Metanephros (tissue), 2 donors: ENCODE measurements around the gene PSPN. TPM values are rescaled to one million over a fixed set of nuclear protein-coding genes. Genes with fewer than 3 reads are reported as not detected.

Experiments used
- small RNA-seq: library from RNA; depleted of rRNA; stranded (forward); fragments of <200 nt; gene quantifications from one replicate; pipeline ENCODE3, GENCODE V24; 2014; ENCODE audit warnings: low replicate concordance
- total RNA-seq: library from RNA; depleted of rRNA; stranded (reverse); fragments of >200 nt; gene quantifications from one replicate; pipeline ENCODE4 v1.2.3, GENCODE V29; 2014

PSPN gene, protein sequence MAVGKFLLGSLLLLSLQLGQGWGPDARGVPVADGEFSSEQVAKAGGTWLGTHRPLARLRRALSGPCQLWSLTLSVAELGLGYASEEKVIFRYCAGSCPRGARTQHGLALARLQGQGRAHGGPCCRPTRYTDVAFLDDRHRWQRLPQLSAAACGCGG
- total RNA-seq, result 2.5 TPM

DNA sequence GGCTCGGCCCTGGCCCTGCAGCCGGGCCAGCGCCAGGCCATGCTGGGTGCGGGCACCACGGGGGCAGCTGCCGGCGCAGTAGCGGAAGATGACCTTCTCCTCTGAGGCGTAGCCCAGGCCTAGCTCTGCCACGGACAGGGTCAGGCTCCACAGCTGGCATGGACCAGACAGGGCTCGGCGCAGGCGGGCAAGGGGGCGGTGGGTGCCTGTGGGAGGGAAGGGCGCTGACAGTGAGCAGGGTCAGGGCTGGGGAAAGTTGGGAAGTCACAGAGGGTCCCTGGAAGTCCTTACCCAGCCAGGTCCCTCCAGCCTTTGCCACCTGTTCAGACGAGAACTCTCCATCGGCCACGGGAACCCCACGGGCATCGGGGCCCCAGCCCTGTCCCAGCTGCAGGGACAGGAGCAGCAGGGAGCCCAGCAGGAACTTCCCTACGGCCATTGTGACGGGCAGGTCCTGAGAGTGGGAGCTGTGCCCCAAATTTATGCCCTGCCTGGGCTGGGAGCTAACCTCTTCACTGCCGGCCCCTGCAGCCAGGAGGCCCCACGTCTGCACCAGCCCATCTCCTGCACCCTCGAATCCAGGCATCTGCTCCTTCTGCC lies at the start of gene PSPN:
PSPN (minus strand) TSS at position 523 of the 600 bp plus-strand sequence; CDS start at position 439, 84 bp downstream.

GRCh38 chr19:6424195-6424938 lies 48.6 kb upstream of the PSPN start, which contains the start of gene KHSRP:
Gene KHSRP (minus strand): TSS chr19:6424811. CDS start chr19:6424701, 110 bp downstream.

GRCh38 chr19:6393074-6393982 lies 17.6 kb upstream of the PSPN start, which contains the start of gene GTF2F1:
Gene GTF2F1 (minus strand): TSS chr19:6393164. CDS start chr19:6392995, 169 bp downstream.

DNA sequence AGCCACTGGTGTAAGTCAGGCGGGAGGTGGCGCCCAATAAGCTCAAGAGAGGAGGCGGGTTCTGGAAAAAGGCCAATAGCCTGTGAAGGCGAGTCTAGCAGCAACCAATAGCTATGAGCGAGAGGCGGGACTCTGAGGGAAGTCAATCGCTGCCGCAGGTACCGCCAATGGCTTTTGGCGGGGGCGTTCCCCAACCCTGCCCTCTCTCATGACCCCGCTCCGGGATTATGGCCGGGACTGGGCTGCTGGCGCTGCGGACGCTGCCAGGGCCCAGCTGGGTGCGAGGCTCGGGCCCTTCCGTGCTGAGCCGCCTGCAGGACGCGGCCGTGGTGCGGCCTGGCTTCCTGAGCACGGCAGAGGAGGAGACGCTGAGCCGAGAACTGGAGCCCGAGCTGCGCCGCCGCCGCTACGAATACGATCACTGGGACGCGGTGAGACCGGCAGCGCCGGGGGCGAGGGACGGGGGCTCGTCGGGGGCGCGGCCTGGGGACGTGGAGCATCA lies 3.1 kb downstream of the PSPN start, which contains the start of gene ALKBH7:
ALKBH7 (plus strand) TSS at position 201 of the 502 bp plus-strand sequence; CDS start at position 228, 27 bp downstream.

GRCh38 chr19:6333439-6333838 lies 42.3 kb downstream of the PSPN start, which contains the start of gene ACER1:
Gene ACER1 (minus strand): TSS chr19:6333612. CDS start chr19:6333551, 61 bp downstream.

Small RNA genes within 50 kb of the gene (small RNA-seq; reads per million reads assigned to genes)
- gene MIR6790, result not detected
- not detected for gene MIR6885

Other genes with a start within 250 kb of the PSPN start
- not detected for gene ACSBG2, start 240.3 kb downstream of the PSPN start, total RNA-seq
- gene MLLT1, start 96.0 kb downstream of the PSPN start, total RNA-seq, result 31.1 TPM
- gene ACER1, start 42.3 kb downstream of the PSPN start, total RNA-seq, result not detected
- 43.0 TPM for gene CLPP, start 14.4 kb downstream of the PSPN start, total RNA-seq
- 147 TPM for gene ALKBH7, start 3.1 kb downstream of the PSPN start, total RNA-seq
- 59.6 TPM for gene GTF2F1, start 17.2 kb upstream of the PSPN start, total RNA-seq
- gene KHSRP, start 48.9 kb upstream of the PSPN start, total RNA-seq, result 186 TPM
- gene SLC25A41, start 57.8 kb upstream of the PSPN start, total RNA-seq, result 0.53 TPM
- gene SLC25A23, start 83.9 kb upstream of the PSPN start, total RNA-seq, result 59.8 TPM
- 57.0 TPM for gene CRB3, start 88.3 kb upstream of the PSPN start, total RNA-seq
- gene DENND1C, start 105.9 kb upstream of the PSPN start, total RNA-seq, result 2.2 TPM
- 17.9 TPM for gene TUBB4A, start 126.4 kb upstream of the PSPN start, total RNA-seq
- 0.76 TPM for gene TNFSF9, start 155.1 kb upstream of the PSPN start, total RNA-seq
- gene CD70, start 215.2 kb upstream of the PSPN start, total RNA-seq, result 0.29 TPM